ENCODE results near the gene LYPLA2.
"Not testable (repeated sequence)": the region's sequence is repeated elsewhere in the genome, so short reads cannot be mapped to it uniquely, and the experiment has no call there.

LYPLA2 gene

DNA sequence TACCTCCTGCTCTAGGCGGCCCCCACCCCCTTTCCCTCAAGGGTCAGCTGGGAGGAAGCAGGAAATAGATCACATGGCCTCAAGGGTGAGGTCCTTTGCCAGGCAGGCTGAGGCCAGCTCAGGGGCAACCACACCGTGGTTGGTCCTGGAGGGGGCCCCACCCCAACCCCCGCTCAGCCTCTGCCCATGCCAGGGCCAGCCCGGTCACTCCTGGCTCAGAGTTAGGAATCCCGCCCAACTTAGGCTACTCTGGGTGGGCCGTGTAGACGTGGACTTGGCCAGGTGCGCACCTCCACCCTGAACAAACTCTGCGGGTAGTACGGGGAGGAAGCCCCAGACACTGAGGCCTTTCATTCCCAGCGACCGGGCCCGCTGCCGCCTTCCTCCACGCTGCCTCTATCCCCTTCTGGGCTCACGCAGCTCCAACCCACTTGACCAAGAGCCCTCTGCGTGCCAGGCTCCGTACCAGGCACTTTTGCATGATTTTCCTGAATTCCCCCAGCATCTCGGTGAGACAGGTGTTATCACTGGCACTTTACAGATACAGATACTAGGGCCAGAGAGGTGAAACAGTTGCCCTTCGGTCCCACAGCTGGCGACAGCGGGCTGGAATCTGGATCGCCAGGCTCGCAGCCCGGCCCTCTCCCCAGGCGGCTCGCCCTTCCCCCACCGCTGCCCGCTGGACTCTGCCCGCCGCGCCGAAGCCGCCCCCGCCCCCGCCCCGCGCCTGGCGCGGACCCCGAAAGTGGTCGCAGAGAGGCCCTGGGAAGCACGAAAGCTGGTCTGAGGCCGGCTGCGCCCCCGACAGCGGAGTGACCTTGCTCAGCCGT lies 8.8 kb downstream of the LYPLA2 start:
- peak overlapping the region; percentile 78 for H3K4me3 ChIP-seq (ENCODE audit: low read depth, low read length)

DNA sequence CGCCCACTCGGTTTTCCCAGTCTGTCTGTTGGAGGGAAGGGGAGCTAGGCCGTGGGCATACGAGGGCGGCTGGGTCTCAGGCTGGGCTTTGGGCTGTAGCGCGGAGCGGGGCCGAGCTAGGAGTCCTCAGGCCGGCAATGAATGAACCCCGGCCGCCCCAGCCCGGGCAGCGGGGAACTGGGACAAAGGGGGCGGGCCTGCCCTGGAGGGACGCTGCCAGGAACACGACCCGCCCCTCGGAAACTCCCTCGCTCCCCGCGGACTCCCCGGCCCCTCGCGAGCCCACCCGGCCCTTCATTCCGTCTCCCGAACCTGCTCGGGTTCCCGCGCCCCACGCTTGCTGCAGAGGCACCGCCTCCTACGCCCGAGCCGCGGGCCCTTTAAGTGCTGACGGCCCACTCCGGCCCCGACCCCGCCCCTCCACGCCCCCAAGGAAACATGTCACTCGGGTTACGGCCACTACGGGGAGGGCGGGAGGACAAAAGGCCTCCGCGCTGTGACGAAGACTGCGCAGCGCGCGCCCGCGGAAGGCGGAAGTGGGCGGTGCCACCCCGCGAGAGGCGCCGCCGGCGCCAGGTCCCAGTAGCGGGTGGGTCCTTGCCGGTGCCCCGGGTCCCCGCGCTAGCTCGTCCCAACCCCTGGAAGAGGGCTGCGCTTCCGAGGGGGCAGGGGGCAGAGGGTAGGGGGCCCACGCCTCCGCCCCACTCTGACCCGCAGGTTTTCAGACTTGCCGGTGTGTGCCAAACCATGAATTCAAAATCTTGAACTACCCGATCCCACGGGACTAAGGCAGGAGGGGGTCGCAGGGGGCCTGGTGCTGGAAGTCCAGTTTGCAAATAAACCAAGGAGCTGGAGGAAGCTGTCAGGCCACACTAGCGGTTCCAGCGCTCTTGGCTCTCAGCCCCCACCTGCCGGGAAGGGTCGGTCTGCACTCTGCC lies 9.7 kb downstream of the LYPLA2 start, which contains the start of gene GALE:
Gene GALE (minus strand): TSS at position 355 of the 938 bp plus-strand sequence. CDS start 1,747 bp downstream, outside the sequence.
- peak within 1 kb of the TSS; percentile 78 for H3K4me3 ChIP-seq (ENCODE audit: low read depth, low read length)

DNA sequence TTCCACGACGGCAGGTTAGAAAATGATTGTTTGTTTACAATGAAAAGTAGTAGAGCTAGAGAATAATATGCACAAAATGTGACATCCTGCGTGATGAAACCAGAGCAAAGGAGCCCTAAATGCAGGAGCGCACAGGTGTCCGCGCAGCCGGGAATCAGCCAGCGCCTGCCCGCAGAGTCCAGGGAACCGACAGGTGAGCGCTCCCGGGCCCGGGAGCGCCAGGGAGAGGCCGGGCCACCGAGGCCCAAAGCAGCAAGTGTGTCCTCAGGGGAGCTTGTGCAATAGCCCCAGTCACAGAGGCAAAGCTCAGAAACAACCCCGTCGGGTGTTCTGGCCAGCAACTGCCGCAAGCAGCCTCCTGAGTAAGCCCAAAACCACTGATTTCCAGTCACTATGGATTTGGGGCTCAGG lies 10.4 kb downstream of the LYPLA2 start:
- H3K4me3 ChIP-seq (ENCODE audit: low read depth, low read length) = peak overlapping the region; percentile 78

DNA sequence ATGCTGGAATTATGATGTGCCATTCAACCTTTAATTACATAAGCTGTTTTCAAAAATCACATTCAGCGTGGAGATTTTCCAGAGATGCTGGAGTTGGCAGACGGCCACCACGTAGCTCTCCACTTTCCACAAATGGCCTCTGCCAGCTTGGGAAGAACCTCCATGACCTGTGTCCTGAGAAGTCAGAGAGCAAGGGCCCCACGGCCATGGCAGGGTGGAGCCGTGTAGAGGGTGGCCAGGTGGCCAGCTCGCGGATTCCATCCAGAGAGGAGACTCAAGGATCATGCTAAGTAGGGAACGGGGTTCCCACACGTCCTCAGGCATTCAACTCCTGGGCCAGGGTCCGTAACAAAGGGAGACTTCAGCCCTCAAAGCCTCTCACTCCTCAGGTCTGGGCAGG lies 10.9 kb downstream of the LYPLA2 start:
- H3K4me3 ChIP-seq (ENCODE audit: low read depth, low read length) = no peak overlapping the region

DNA sequence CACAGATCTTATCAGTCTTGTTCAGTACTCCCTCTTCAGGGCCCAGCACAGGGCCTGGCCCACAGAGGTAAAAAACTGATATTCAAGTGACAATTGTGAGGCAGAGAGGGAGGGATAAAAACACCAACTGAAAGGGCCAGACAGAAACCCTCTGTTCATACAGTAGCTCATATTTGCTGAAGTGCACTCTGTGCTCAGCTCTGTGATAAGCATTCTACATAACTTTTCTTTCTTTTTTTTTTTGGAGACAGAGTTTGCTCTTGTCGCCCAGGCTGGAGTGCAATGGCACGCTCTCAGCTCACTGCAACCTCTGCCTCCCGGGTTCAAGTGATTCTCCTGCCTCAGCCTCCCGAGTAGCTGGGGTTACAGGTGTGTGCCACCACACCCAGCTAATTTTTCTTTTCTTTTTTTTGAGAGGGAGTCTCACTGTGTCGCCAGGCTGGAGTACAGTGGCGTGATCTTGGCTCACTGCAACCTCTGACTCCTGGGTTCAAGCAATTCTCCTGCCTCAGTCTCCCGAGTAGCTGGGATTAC lies 11.9 kb downstream of the LYPLA2 start:
- not testable (repeated sequence) for H3K4me3 ChIP-seq (ENCODE audit: low read depth, low read length)

DNA sequence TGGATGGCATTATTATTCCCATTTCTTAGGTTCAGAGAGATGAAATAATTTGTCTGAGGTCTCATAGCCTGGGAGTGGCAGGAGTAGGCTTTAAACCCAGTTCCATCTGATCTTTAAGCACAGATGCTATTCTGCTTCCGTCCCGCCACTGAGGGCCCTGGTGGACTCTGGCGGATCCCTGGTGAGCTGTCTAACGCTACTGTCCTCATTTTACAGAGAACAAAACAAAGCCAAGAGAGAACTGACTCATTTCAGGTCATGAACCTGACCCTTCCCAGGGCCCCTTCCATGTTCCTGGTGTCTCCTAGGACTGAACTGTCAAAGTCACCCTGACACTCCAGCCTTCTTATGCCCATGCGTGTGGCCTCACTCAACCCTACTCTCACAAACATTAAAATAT lies 12.7 kb downstream of the LYPLA2 start:
- H3K4me3 ChIP-seq (ENCODE audit: low read depth, low read length) = no peak overlapping the region

DNA sequence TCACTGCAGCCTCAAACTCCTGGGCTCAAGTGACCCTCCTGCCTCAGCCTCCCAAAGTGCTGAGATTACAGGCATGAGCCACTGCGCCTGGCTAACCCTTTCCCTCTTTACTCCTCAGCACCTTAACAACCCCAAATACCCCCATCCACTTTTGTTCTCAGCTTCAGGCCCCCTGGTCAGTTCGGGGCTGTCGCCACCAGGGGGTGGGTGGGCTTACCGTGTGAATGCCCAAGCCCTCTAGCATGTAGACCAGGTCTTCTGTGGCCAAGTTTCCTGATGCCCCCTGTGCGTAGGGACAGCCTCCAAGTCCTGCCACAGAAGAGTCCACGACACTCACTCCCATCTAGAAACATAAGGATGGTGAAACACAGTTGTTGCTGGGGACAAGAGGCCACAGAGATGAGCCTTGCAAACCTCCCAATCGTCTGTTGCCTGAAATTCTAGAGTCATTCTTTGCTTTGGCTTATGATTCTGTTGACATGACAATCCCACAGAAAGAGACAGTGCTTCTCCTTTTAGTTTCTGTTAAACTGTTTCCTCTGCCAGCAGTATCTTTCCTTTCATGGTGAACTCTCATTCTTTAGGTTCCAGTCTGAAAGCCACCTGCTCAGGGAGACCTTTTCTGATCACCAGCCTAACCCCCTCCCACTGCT lies 13.4 kb downstream of the LYPLA2 start:
- H3K4me3 ChIP-seq (ENCODE audit: low read depth, low read length) = no peak overlapping the region

DNA sequence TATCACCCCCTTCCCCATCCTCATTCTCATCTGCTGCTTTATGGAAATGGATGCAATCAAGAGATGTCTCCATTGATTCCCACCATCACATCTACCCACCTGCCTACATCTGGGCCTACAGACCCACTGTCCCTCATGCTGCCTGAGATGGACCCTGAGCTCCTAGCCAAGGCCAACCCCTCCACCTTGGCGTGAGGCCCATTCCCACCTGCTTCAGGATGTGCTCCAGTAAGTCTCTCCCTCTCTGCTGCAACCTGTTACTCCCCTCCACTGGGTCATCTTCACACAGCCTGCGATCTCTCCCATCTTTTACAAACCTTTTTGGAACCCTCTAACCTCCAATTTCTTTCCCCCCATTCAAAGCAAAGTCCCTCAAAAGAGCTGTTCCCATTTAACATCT lies 14.1 kb downstream of the LYPLA2 start:
- H3K4me3 ChIP-seq (ENCODE audit: low read depth, low read length) = no peak overlapping the region

DNA sequence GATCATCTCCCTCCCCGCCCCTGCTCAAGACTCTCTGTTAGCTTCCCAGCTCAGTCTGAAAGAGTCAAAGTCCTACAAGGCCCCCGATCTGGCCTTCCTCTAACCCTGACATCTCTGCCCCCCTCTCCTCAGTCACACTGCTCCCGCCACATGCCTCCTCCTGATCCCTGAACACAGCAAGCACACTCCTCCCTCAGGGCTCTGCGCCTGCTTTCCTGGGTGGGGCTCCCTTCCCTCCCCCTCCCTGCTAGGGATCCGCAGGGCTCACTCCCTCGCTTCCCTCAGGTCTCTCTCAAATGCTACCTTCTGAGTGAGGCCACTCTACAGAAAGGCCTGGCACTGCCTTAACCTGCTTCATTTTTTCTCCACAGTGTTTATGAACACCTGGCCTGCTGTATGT lies 15.3 kb downstream of the LYPLA2 start:
- H3K4me3 ChIP-seq (ENCODE audit: low read depth, low read length) = no peak overlapping the region

DNA sequence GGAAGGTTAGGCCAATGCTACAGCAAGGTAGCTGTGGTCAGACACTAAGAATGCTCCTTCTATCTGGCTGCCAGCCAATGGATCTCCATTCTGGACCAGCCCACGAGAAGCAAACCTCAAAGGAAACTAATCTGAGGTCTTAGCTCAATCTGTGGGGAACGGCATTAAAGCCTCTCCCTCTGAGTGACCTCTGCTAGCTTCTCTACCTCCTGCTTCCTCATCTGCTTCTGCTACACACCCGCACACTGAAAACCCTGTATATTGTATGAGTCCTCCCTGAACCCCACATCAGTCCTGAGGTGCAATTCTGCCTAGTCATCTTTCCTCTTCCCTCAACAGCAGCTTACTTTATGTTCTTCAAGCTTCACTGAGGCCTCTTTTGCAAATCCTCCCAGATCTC lies 16.5 kb downstream of the LYPLA2 start:
- no peak overlapping the region for H3K4me3 ChIP-seq (ENCODE audit: low read depth, low read length)

DNA sequence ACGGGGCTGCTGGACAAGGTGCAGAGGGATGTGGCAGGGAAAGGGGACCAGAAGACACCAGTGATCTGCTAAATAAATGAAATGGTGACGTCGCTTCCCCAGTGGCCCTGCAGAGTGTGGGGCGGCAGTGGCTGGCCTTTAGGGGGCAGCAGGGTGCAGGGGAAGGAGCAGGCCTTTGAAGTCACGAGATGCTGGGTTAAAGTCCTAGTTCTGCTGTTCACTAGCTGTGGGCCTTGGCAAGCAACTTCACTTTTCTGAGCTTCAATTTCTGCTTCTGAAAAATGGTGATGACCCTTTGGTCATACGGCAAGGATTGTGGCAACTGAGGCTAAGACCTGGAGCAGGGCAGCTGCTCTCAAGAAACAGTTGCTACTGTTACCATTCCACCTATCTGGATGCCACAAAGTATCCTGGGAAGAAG lies 18.8 kb downstream of the LYPLA2 start:
- H3K4me3 ChIP-seq (ENCODE audit: low read depth, low read length) = no peak overlapping the region

DNA sequence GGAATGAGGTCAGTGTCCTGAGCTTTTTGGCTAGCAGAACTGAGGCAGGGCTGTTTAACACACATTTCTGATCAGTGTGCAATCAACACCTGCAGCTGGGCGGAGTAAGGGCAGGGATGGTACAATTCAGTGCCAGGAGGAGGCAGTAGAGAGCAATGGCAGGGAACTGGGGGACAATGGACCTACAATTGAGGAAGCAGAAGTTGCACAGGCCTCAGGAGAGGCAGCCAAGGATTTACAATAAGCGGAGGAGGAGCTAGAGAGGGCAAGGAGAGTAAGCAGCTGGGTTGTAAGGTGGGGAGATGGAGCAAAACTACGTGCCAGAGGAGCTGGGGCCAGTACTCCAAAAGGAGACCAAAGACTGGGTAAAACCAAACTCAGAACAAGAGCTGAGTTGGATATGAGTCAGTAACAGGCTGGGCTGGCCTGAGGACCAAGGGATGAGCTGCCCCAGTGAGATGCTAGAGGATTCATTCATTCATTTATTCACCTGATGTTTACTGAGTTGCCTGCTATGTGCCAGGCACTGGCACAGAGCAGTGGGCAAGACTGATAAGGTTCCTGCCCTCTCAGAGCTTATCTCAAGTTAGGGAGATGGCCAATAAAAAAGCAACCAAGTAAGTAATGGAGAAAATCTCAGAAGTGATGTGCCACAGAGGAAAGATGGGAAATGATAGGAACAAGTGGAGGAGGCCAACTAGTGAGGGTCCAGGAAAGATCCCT lies 20.0 kb downstream of the LYPLA2 start:
- no peak overlapping the region for H3K4me3 ChIP-seq (ENCODE audit: low read depth, low read length)

DNA sequence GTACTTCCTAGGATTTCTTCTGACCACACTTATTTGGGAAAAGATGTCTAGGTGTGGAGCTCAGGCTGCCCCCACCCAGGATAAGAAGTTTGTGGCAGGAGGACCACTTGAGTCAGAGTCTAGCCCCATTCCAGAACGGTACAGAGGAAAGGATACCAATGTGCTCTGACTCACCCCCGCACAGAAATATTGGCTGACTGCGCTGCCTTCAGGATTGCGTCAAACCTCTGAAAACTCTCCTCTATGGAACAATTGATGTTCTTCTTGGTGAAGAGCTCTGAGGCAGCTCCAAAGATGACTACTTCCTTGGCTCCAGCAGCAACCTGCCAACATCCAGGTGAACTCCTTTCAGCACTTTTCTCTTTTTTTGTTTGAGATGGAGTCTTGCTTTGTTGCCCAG lies 23.1 kb downstream of the LYPLA2 start:
- no peak overlapping the region for H3K4me3 ChIP-seq (ENCODE audit: low read depth, low read length)

DNA sequence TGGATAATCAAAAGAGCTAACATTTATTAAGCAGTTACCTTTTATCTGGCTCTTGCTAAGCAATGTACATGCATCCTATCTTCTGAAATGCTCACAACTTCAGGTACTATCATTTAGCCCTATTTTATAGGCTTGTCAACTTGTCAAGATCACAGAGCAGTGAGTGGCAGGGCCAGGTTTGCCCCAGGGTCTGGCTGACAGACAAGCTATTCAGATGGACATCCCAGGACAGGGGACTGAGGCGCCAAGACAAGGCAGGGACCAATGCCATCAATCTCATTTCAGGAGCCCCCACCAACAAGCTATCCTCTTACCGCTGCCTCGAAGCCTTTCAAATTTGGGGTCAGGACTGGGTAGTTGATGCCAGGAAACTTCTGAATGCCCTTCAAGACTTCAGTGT lies 25.4 kb downstream of the LYPLA2 start:
- H3K4me3 ChIP-seq (ENCODE audit: low read depth, low read length) = no peak overlapping the region

DNA sequence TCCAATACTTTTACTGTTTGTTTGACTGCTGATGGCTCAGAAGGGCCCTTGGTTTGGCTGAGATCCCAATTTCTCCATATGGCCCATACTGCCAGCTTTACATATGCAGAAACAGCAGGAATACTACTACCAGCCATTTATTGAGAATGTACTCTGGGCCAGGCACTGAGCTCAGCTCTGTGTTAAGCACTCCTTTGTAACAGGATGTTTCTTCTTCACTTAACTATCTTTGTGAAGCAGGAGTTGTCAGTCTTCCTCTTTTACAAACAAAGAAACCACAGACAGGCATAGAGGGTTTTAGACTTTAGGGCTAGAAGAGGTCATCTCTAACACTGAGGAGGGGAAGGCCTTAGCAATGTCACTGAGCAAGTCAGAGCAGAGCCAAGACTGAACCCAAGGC lies 26.0 kb downstream of the LYPLA2 start:
- no peak overlapping the region for H3K4me3 ChIP-seq (ENCODE audit: low read depth, low read length)

DNA sequence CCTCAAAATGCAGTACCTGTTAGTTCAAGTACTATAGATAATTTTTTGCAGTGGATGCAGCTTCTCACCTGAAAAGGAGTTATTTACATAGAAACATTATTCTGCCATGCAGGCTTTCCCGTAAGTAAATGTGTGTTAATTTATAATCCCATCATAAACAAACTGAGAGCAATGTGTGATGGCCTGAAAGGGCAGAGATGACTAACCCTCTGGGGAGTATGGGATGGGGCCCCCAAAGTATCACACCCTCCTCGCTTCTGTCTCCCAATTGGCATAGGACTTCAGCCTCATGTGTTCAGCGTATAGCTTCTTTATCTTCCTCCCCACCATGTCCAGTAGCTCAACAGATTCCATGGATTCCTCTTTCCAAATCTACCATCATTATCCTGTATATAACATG lies 26.7 kb downstream of the LYPLA2 start:
- no peak overlapping the region for H3K4me3 ChIP-seq (ENCODE audit: low read depth, low read length)

DNA sequence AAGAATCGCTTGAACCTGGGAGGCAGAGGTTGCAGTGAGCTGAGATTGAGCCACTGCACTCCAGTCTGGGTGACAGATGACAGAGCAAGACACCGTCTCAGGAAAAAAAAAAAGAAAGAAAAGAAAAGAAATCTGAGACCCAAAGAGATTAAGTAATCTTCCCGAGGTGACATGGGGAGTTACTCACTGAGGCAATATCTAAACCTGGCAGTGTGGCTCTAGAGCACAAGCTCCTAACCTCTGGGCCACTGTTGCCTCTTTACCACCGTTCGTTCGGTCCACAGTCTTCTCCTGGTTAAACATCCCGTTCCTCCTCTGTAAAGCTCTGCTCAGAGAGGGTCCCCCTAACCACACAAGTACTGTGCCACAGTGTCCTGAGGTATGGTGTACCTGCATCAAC lies 32.8 kb downstream of the LYPLA2 start:
- no peak overlapping the region for H3K4me3 ChIP-seq (ENCODE audit: low read depth, low read length)

DNA sequence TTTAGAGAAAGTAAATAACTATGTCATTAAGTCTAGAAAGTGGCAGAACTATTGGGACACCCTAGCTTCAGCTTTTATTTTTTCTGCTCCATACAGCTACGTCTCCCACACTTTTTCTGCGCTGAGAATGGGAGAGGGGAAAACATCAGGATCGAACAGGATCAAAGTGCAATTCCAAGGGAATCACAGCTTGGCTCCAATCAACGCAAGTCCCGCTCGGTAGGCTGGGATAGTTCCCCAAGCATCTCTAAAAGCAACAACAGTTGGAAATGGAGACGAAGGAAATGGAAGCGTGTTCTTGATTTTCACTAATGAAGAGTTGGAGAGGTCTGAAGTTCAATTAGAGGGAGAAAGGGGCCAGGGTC lies 33.7 kb downstream of the LYPLA2 start:
- peak overlapping the region; percentile 74 for H3K4me3 ChIP-seq (ENCODE audit: low read depth, low read length)

DNA sequence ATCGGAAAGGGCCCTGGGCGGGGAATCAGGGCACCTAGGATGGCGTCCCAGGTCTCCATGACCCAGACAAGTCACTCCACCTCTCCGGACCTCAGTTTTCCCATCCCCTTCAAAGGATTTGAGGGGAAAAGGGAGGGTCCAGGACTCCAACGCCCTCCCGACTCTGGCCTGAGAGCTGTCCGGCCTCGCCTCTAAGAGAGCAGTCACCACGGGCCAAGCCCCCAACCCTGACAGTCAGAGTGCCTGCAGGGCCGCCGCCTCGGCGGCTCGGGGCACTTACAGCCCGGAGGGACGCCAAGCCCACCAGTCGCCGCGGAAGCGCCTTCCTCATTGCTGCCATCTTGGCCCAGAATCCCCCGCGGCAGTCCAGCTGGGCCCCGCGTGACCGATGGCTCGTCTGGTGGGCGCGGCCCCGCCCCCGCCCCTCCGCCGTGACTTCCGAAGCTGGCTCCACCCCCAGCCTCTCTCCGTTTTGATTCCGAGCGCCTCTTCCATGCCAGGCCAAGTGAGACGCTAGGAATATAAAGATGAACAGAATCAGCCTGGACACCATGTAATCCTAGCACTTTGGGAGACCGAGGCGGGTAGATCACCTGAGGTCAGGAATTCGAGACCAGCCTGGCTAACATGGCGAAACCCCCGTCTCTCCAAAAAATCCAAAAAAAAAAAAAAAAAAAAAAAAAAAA lies 34.3 kb downstream of the LYPLA2 start, which contains the start of gene HMGCL:
Gene HMGCL (minus strand): TSS at position 354 of the 686 bp plus-strand sequence. CDS start 14 bp downstream, at position 340.
- peak within 1 kb of the TSS; percentile 74 for H3K4me3 ChIP-seq (ENCODE audit: low read depth, low read length)
